Measurements from ENCODE around the gene PTPRG. TPM values are rescaled to one million over a fixed set of nuclear protein-coding genes. Genes with fewer than 3 reads are reported as not detected.

PTPRG gene
- total RNA-seq, 1 experiment from 2014 or later, result 32.1 TPM

DNA sequence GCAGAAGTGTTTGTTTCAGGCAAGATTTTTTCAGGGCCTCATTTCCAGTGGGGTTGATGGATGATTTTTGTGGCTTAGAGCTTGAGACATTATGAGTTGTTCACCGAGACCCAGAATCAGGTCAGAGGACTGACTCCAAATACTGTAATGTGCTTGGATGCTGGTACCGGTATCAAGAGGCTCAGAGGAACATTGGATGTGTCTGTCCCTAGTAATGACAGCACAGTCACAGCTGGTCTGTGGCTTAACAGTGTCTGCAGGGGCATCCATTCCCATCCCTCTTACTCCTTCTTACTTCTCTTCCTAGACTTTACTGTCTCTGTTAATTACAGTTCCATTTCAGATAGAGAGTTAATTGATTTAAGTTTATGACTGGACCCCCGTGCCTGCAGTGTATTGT, 107.8 kb downstream of the PTPRG start:
- TF ChIP-seq ZNF274 (IDR thresholded peaks at IDR 0.05; ENCODE audit: low read depth, low read length) (no peak), EGR1 (IDR thresholded peaks at IDR 0.05; ENCODE audit: low read depth) (no peak), JUND (IDR thresholded peaks at IDR 0.05) (no peak), EZH2 (IDR thresholded peaks at IDR 0.05) (no peak), RAD21 (IDR thresholded peaks at IDR 0.05; ENCODE audit: low read depth) (no peak), ZFX (IDR thresholded peaks at IDR 0.05) (no peak), FOSL1 (IDR thresholded peaks at IDR 0.05; ENCODE audit: low read depth) (no peak), ELF1 (IDR thresholded peaks at IDR 0.05; ENCODE audit: borderline replicate concordance, low read depth) (no peak), YY1 (IDR thresholded peaks at IDR 0.05; ENCODE audit: extremely low read depth, insufficient replicate concordance, low read depth, low read length) (no peak), SIN3A (IDR thresholded peaks at IDR 0.05; ENCODE audit: low read depth) (no peak), SP1 (IDR thresholded peaks at IDR 0.05; ENCODE audit: low read depth) (no peak), POLR2AphosphoS5 (IDR thresholded peaks at IDR 0.05; ENCODE audit: low read depth, low read length) (no peak)
- TF ChIP-seq, protein P1, sequence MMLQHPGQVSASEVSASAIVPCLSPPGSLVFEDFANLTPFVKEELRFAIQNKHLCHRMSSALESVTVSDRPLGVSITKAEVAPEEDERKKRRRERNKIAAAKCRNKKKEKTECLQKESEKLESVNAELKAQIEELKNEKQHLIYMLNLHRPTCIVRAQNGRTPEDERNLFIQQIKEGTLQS (IDR thresholded peaks at IDR 0.05), result no peak
- TF ChIP-seq, protein P2, sequence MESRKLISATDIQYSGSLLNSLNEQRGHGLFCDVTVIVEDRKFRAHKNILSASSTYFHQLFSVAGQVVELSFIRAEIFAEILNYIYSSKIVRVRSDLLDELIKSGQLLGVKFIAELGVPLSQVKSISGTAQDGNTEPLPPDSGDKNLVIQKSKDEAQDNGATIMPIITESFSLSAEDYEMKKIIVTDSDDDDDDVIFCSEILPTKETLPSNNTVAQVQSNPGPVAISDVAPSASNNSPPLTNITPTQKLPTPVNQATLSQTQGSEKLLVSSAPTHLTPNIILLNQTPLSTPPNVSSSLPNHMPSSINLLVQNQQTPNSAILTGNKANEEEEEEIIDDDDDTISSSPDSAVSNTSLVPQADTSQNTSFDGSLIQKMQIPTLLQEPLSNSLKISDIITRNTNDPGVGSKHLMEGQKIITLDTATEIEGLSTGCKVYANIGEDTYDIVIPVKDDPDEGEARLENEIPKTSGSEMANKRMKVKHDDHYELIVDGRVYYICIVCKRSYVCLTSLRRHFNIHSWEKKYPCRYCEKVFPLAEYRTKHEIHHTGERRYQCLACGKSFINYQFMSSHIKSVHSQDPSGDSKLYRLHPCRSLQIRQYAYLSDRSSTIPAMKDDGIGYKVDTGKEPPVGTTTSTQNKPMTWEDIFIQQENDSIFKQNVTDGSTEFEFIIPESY (IDR thresholded peaks at IDR 0.05; ENCODE audit: extremely low read depth, insufficient replicate concordance, low read length), result no peak
- TF ChIP-seq, protein P3, sequence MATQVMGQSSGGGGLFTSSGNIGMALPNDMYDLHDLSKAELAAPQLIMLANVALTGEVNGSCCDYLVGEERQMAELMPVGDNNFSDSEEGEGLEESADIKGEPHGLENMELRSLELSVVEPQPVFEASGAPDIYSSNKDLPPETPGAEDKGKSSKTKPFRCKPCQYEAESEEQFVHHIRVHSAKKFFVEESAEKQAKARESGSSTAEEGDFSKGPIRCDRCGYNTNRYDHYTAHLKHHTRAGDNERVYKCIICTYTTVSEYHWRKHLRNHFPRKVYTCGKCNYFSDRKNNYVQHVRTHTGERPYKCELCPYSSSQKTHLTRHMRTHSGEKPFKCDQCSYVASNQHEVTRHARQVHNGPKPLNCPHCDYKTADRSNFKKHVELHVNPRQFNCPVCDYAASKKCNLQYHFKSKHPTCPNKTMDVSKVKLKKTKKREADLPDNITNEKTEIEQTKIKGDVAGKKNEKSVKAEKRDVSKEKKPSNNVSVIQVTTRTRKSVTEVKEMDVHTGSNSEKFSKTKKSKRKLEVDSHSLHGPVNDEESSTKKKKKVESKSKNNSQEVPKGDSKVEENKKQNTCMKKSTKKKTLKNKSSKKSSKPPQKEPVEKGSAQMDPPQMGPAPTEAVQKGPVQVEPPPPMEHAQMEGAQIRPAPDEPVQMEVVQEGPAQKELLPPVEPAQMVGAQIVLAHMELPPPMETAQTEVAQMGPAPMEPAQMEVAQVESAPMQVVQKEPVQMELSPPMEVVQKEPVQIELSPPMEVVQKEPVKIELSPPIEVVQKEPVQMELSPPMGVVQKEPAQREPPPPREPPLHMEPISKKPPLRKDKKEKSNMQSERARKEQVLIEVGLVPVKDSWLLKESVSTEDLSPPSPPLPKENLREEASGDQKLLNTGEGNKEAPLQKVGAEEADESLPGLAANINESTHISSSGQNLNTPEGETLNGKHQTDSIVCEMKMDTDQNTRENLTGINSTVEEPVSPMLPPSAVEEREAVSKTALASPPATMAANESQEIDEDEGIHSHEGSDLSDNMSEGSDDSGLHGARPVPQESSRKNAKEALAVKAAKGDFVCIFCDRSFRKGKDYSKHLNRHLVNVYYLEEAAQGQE (IDR thresholded peaks at IDR 0.05; ENCODE audit: low read depth), result no peak
- Histone ChIP-seq H3K9me2 (ENCODE audit: insufficient read depth) (no peaks in the 10 kb centered on the region), H3K27ac (ENCODE audit: low read depth, low read length) (no peak overlapping the region), H3K36me3 (ENCODE audit: control insufficient read depth in 1 of 2, insufficient read depth in 2 of 2, low read length in 2 of 2) (no peaks in the 10 kb centered on the region), H3K9ac (ENCODE audit: low read length) (no peak overlapping the region), H3K4me3 (replicated peaks in 1 of 2; ENCODE audit: low read depth in 1 of 2, low read length in 2 of 2) (no peak overlapping the region), H3K27me3 (ENCODE audit: insufficient read depth, low read length) (no peaks in the 10 kb centered on the region), H2AFZ (ENCODE audit: low read depth, low read length, poor library complexity, severe bottlenecking) (no peak overlapping the region), H3K9me3 (ENCODE audit: control insufficient read depth in 1 of 2, insufficient read depth in 1 of 2, low read depth in 1 of 2, low read length in 2 of 2) (no peaks in the 10 kb centered on the region), H3K79me2 (ENCODE audit: insufficient read depth, low read length) (peaks cover 16% of the 10 kb centered on the region), H4K20me1 (ENCODE audit: insufficient read depth) (no peaks in the 10 kb centered on the region), H3K4me1 (ENCODE audit: control insufficient read depth in 1 of 2, insufficient read depth in 2 of 2, low read length in 2 of 2) (peaks cover 21 to 33% of the 10 kb centered on the region in 2 experiments), H3K4me2 (ENCODE audit: low read length) (peak overlapping the region; percentile 49)
- DNase-seq (ENCODE audit: low read depth, low spot score), result no peak
- ATAC-seq, result 0 out of 2 replicates have a peak, but pooled peaks have one; percentile 25
- RAD21 ChIA-PET (ENCODE audit: low non-redundant PET in 1 of 2, low total read pairs in 2 of 2, uncharacterized antibody in 2 of 2, unreplicated experiment in 2 of 2), result no interaction called here
- BruUV-seq (replicated peaks), result no TSS peak
- CTCF ChIA-PET, result no interaction called here
- POLR2A ChIA-PET, result interaction anchor here (0.8 kb wide), 1 partner anchor 14 kb away, joined by 3 read pairs; no protein-coding TSS in a partner anchor
- intact Hi-C loops (cut with micrococcal nuclease), result loop anchor here (10.0 kb wide), 1 partner anchor 516 kb away; no protein-coding TSS in a partner anchor
